ENCODE results near the gene TGFBR3. TPM values are rescaled to one million over a fixed set of nuclear protein-coding genes. Genes with fewer than 3 reads are reported as not detected.

The TGFBR3 gene
- total and polyA plus RNA-seq, 9 of the 15 experiments (the other 6 are each of a cell fraction or from before 2014, with no cell fraction given): 3.6 to 32.4 (median 15.6) TPM

DNA sequence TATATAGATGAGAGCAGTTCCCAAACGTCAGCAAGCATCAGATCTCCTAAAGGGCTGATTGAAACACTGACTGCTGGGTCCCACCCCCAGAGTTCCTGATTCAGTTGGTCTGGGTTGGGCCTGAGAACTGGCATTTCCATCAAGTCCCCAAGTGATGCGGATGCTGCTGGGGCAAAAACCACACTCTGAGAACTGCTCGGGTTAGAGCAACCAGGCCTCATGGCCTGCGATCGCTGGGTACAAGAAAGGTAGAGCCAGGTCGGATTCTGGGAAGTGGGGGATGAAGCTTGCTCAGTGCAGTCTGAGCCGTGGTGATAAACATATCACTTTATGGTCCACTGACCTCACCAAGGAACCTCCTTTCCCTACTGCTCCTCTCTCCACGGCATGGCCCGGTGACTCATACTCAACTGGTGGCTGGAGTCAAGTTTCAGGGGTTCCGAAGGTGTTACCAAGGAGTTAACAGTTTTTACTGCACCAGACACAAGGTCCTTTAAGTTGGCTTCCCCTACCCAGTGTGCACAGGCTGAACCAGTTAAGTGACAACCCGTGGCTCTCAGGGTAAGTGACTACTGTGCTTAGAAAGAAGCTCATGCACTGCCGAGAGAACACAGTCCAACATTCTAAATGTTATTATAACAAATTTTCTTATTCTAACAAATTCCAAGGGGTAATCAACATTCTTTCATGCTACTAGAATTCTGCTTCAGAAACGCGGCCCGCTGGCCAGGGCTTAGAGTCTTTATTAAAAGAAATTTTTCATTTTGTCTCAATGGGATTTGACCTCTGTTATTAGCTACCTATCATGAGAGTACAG lies 153.5 kb downstream of the TGFBR3 start (continued):
- TF ChIP-seq MEF2D (tag; conservative IDR thresholded peaks at IDR 0.05; ENCODE audit: low read depth) (0 out of 2 replicates have a peak, but pooled peaks have one; percentile 19), TAF15 (IDR thresholded peaks at IDR 0.05; ENCODE audit: low read depth, low read length) (no peak), SMARCB1 (IDR thresholded peaks at IDR 0.05; ENCODE audit: insufficient read length, low read depth) (peak; percentile 49), BMI1 (IDR thresholded peaks at IDR 0.05; ENCODE audit: low read length) (no peak), SMAD2 (IDR thresholded peaks at IDR 0.05; ENCODE audit: low read depth, low read length) (no peak), FOXM1 (IDR thresholded peaks at IDR 0.05; ENCODE audit: low read depth) (peak; percentile 80), FOXM1 (CRISPR knock-in tag; IDR thresholded peaks at IDR 0.05; ENCODE audit: low read depth) (no peak), POLR2B (IDR thresholded peaks at IDR 0.05; ENCODE audit: low read depth, partially characterized antibody) (no peak), ZNF140 (CRISPR knock-in tag; IDR thresholded peaks at IDR 0.05) (no peak), ESRRB (CRISPR knock-in tag; IDR thresholded peaks at IDR 0.05; ENCODE audit: borderline replicate concordance) (no peak), TCF7L2 (IDR thresholded peaks at IDR 0.05; ENCODE audit: low read depth, low read length) (no peak), ZFP30 (CRISPR knock-in tag; IDR thresholded peaks at IDR 0.05; ENCODE audit: borderline replicate concordance) (no peak), RBM14 (IDR thresholded peaks at IDR 0.05; ENCODE audit: borderline replicate concordance, insufficient read depth, low read depth, low read length) (no peak), ZNF79 (CRISPR knock-in tag; IDR thresholded peaks at IDR 0.05; ENCODE audit: low read depth) (no peak), KDM1A (IDR thresholded peaks at IDR 0.05) (peak; percentile 84 to 92), DIDO1 (tag; IDR thresholded peaks at IDR 0.05; ENCODE audit: low read depth) (no peak; the same call in 1 of the 2 replicates), HNRNPL (IDR thresholded peaks at IDR 0.05; ENCODE audit: low read depth, low read length) (no peak), SNRNP70 (optimal IDR thresholded peaks at IDR 0.05; ENCODE audit: low read depth, low read length) (no peak), JUN (IDR thresholded peaks at IDR 0.05; ENCODE audit: borderline replicate concordance, low read depth, low read length) (peak; percentile 99), JUN (CRISPR knock-in tag; IDR thresholded peaks at IDR 0.05; ENCODE audit: borderline replicate concordance) (peak; percentile 88; the same call in 1 of the 2 replicates)
- TF ChIP-seq, protein P1, sequence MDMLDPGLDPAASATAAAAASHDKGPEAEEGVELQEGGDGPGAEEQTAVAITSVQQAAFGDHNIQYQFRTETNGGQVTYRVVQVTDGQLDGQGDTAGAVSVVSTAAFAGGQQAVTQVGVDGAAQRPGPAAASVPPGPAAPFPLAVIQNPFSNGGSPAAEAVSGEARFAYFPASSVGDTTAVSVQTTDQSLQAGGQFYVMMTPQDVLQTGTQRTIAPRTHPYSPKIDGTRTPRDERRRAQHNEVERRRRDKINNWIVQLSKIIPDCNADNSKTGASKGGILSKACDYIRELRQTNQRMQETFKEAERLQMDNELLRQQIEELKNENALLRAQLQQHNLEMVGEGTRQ (CRISPR knock-in tag; IDR thresholded peaks at IDR 0.05): no peak
- TF ChIP-seq, protein P2, sequence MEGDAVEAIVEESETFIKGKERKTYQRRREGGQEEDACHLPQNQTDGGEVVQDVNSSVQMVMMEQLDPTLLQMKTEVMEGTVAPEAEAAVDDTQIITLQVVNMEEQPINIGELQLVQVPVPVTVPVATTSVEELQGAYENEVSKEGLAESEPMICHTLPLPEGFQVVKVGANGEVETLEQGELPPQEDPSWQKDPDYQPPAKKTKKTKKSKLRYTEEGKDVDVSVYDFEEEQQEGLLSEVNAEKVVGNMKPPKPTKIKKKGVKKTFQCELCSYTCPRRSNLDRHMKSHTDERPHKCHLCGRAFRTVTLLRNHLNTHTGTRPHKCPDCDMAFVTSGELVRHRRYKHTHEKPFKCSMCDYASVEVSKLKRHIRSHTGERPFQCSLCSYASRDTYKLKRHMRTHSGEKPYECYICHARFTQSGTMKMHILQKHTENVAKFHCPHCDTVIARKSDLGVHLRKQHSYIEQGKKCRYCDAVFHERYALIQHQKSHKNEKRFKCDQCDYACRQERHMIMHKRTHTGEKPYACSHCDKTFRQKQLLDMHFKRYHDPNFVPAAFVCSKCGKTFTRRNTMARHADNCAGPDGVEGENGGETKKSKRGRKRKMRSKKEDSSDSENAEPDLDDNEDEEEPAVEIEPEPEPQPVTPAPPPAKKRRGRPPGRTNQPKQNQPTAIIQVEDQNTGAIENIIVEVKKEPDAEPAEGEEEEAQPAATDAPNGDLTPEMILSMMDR (IDR thresholded peaks at IDR 0.05 in 2 of 3, conservative IDR thresholded peaks at IDR 0.05 in 1 of 3; ENCODE audit: insufficient read depth in 2 of 3, low read depth in 1 of 3, low read length in 3 of 3): 0 out of 6 replicates have a peak, but pooled peaks of 1 of the 3 experiments have one; percentile 2
- TF ChIP-seq, protein P3, sequence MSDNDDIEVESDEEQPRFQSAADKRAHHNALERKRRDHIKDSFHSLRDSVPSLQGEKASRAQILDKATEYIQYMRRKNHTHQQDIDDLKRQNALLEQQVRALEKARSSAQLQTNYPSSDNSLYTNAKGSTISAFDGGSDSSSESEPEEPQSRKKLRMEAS (CRISPR knock-in tag; IDR thresholded peaks at IDR 0.05): peak; percentile 80
- TF ChIP-seq, protein P4, sequence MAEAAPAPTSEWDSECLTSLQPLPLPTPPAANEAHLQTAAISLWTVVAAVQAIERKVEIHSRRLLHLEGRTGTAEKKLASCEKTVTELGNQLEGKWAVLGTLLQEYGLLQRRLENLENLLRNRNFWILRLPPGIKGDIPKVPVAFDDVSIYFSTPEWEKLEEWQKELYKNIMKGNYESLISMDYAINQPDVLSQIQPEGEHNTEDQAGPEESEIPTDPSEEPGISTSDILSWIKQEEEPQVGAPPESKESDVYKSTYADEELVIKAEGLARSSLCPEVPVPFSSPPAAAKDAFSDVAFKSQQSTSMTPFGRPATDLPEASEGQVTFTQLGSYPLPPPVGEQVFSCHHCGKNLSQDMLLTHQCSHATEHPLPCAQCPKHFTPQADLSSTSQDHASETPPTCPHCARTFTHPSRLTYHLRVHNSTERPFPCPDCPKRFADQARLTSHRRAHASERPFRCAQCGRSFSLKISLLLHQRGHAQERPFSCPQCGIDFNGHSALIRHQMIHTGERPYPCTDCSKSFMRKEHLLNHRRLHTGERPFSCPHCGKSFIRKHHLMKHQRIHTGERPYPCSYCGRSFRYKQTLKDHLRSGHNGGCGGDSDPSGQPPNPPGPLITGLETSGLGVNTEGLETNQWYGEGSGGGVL (CRISPR knock-in tag; IDR thresholded peaks at IDR 0.05): no peak
